HepG2 (cell line): Measurements from ENCODE around the gene MMAA. TPM values are rescaled to one million over a fixed set of nuclear protein-coding genes. Genes with fewer than 3 reads are reported as not detected.
"Not testable (repeated sequence)": the region's sequence is repeated elsewhere in the genome, so short reads cannot be mapped to it uniquely, and the experiment has no call there.

Experiments used
- ATAC-seq: fragments of 200-7000 bp; cut with Tn5 transposase; 3 replicates; pipeline ENCODE4 v1.9.1; 2020; ENCODE audit warnings: mild to moderate bottlenecking, moderate library complexity
- BruUV-seq: library from RNA; stranded (reverse); fragments of 400-500 nt; replicated peaks from 2 replicates; lab custom pipeline; 2021; lab: Mats Ljungman, UMichigan
- CTCF ChIA-PET: fragments of 300-600 bp; formaldehyde crosslinking; extraction: SDS; loops from one replicate; lab custom pipeline; 2021; ENCODE audit warnings: low total read pairs, inconsistent platforms, low intra/inter-chr PET ratio; lab: Yijun Ruan, JAX
- POLR2A ChIA-PET: fragments of 350-600 bp; sonication (Branson Sonifier 250); formaldehyde crosslinking; loops from one replicate; lab custom pipeline; 2020; ENCODE audit warnings: antibody characterized with exemption, inconsistent platforms; lab: Yijun Ruan, JAX
- DNase-seq: peaks from one replicate; pipeline ENCODE4 v3.0.0-alpha.2; 2015; ENCODE audit warnings: low spot score
- FAIRE-seq: peaks from 3 replicates; lab custom pipeline; 2011; peaks lifted over from hg19 to GRCh38; lab: Jason Lieb, UNC
- H2AFZ ChIP-seq: one replicate; pipeline ENCODE4 v1.6.1; 2011; ENCODE audit warnings: low read length, inconsistent platforms
- H3K27ac ChIP-seq: fragments of 300-600 bp; 3 replicates; pipeline ENCODE4 v1.8.0; 2011; ENCODE audit warnings: mixed run types, mild to moderate bottlenecking, mixed read lengths, low read length, inconsistent platforms; ENCODE audit not compliant: insufficient read depth; ENCODE audit errors: extremely low read length
- H3K27me3 ChIP-seq, 2 experiments: fragments of 200-600 bp in 1 of 2; 2 replicates in 1 of 2; 3 replicates in 1 of 2; pipeline versions ENCODE4 v1.6.0 to v1.8.0; 2011; ENCODE audit warnings: low read length in 2 of 2, mild to moderate bottlenecking in 2 of 2, moderate library complexity in 2 of 2, inconsistent platforms in 1 of 2; ENCODE audit not compliant: insufficient read depth in 2 of 2, control insufficient read depth in 1 of 2
- H3K36me3 ChIP-seq, 2 experiments: fragments of 200-600 bp in 1 of 2; replicated peaks in 1 of 2; 2 replicates in 1 of 2; 3 replicates in 1 of 2; pipeline versions ENCODE4 v1.5.1 to v1.8.0; 2011; ENCODE audit warnings: low read length in 2 of 2, inconsistent platforms in 1 of 2; ENCODE audit not compliant: insufficient read depth in 2 of 2, control insufficient read depth in 1 of 2
- H3K4me1 ChIP-seq: 2 replicates; pipeline ENCODE4 v1.5.1; 2012; ENCODE audit warnings: low read length, inconsistent platforms; ENCODE audit not compliant: insufficient read depth
- H3K4me2 ChIP-seq: 2 replicates; pipeline ENCODE4 v1.6.0; 2011; ENCODE audit warnings: low read depth, low read length, inconsistent platforms
- H3K4me3 ChIP-seq, 3 experiments: fragments of 200-600 bp in 1 of 3; sonication (generic), shearing (Covaris generic) in 1 of 3; replicated peaks in 1 of 3; 2 replicates each; pipeline ENCODE4 v1.5.1; 2011 to 2016; ENCODE audit warnings: low read length in 3 of 3, inconsistent platforms in 2 of 3, low read depth in 2 of 3, mild to moderate bottlenecking in 2 of 3, control low read depth in 1 of 3, mixed read lengths in 1 of 3; ENCODE audit not compliant: insufficient read depth in 1 of 3
- H3K79me2 ChIP-seq: one replicate; pipeline ENCODE4 v1.6.1; 2011; ENCODE audit warnings: low read length, inconsistent platforms; ENCODE audit not compliant: insufficient read depth
- H3K9ac ChIP-seq: 2 replicates; pipeline ENCODE4 v1.6.0; 2011; ENCODE audit warnings: mild to moderate bottlenecking, low read depth, low read length, inconsistent platforms; ENCODE audit not compliant: insufficient read depth
- H3K9me3 ChIP-seq: 2 replicates; pipeline ENCODE4 v1.5.1; 2012; ENCODE audit warnings: mild to moderate bottlenecking, low read length
- H4K20me1 ChIP-seq: 2 replicates; pipeline ENCODE4 v1.6.0; 2011; ENCODE audit warnings: inconsistent platforms, mild to moderate bottlenecking, low read length, moderate library complexity; ENCODE audit not compliant: insufficient read depth
- JUN ChIP-seq: sonication (generic); formaldehyde crosslinking; IDR thresholded peaks from 2 replicates; pipeline ENCODE4 v1.4.0; 2020; ENCODE audit warnings: mild to moderate bottlenecking, missing genetic modification reagents
- NFAT5 ChIP-seq: sonication (generic); formaldehyde crosslinking; IDR thresholded peaks from 2 replicates; pipeline ENCODE4 v1.4.0; 2020; ENCODE audit warnings: missing genetic modification reagents
- NFE2L1 ChIP-seq: sonication (generic); formaldehyde crosslinking; IDR thresholded peaks from 2 replicates; pipeline ENCODE4 v1.4.0; 2020; ENCODE audit warnings: missing genetic modification reagents, mild to moderate bottlenecking, borderline replicate concordance
- WGBS: methylation state at CpG from one replicate; pipeline ENCODE4 v1.1.6; 2017; ENCODE audit warnings: low lambda C conversion rate; 5-methylcytosine and 5-hydroxymethylcytosine counted together
- in situ Hi-C: cut with HindIII; loops from 2 replicates; pipeline ENCODE4 v1.10.0; 2017; ENCODE audit warnings: low pct_unique_long_range_greater_than_20kb; ENCODE audit not compliant: extremely low pct_ligation_motif_present
- intact Hi-C: fragments of 100-400 bp; cut with micrococcal nuclease; formaldehyde crosslinking; loops from one replicate; pipeline ENCODE4 v1.10.0; 2022; ENCODE audit not compliant: unreplicated experiment
- polyA plus RNA-seq, 8 experiments: library from polyadenylated mRNA; depleted of rRNA in 3 of 8; stranded (reverse) in 7 of 8; unstranded in 1 of 8; fragments of >200 nt; fragmentation: Illumina TruSeq in 4 of 8; extraction: Trizol in 4 of 8; gene quantifications; 2 replicates each; pipeline versions ENCODE4 v1.2.1 to v1.2.3, GENCODE V29; 2011 to 2016; ENCODE audit warnings: low read depth in 4 of 8, missing spikeins in 1 of 8, mixed read lengths in 1 of 8; ENCODE audit not compliant: insufficient read depth in 1 of 8
- total RNA-seq, 5 experiments: library from RNA; depleted of rRNA; stranded (reverse); fragments of >200 nt; fragmentation: Illumina TruSeq; extraction: Trizol; gene quantifications; 2 replicates each; pipeline ENCODE4 v1.2.3, GENCODE V29; 2016; ENCODE audit warnings: low read depth in 1 of 5

MMAA gene
- total and polyA plus RNA-seq, 2 of the 13 experiments (the other 11 are each of a cell fraction or from before 2014, with no cell fraction given) = 1.3 to 2.8 TPM

- TF ChIP-seq NFAT5 (CRISPR knock-in tag) (no peak), NFE2L1 (CRISPR knock-in tag) (no peak), JUN (no peak)
- TF ChIP-seq, all 625 proteins: peak for 0
Observed at GRCh38 chr4:145639186-145639698, 20.1 kb downstream of the MMAA start (continued).

GRCh38 chr4:145640236-145640635, 21.1 kb downstream of the MMAA start:
- H4K20me1 ChIP-seq, H2AFZ ChIP-seq, POLR2A ChIA-PET, H3K9ac ChIP-seq, ATAC-seq, in situ Hi-C loops, BruUV-seq, H3K27ac ChIP-seq, H3K4me3 ChIP-seq, DNase-seq, CTCF ChIA-PET, intact Hi-C loops, H3K36me3 ChIP-seq, H3K27me3 ChIP-seq, H3K4me1 ChIP-seq, H3K79me2 ChIP-seq, FAIRE-seq, H3K4me2 ChIP-seq, H3K9me3 ChIP-seq: not testable (repeated sequence)
- WGBS = 81% methylated on average over 2 of the region's 2 CpGs
